Activated CD4-positive, alpha-beta T cell treated with anti-CD3 and anti-CD28 coated beads, Interleukin-2, amount 50 U/mL, for 16 hours (primary cell): ENCODE results near the gene C10orf105.

Experiments used
- DNase-seq: peaks from one replicate; pipeline ENCODE4 v3.0.0-alpha.2; 2020

Gene C10orf105

DNA sequence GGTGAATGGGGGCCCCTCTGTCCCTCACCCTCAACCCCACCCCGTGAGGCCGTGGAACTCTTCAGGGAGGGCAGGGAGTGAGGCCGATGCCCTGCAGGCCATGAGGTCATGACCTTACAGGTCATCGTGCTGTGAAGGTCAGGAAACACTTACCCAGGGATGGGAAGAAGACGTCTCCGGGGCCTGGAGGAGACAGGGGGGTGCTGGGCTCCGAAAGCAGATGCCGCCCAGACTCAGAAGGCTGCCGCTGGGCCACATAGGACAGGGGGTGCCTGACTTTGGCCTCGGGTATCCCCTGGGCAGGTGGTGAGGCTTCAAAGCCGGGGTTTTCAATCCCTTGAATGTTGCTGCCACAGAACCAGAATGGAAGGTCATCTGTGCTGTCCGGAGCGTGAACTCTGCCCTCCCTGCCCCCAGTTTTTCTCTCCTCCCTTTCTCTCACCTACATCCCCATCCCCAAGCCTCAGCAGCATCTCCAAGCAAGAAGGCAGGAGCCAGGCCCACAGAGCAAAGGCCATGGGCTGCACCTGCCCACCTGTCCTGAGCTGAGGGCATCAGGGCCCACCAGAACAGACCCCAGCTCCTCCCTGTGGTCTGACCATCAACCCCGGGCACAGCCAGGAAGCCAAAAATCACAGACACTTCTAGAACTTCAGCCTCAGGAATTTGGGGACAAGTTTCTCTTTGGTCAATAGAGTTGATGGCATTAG is 32.1 kb upstream of the C10orf105 start:
- no peak for DNase-seq

- DNase-seq = no peak
Observed at GRCh38 chr10:71750986-71751385, 31.4 kb upstream of the C10orf105 start.

GRCh38 chr10:71750124-71750841 is 30.7 kb upstream of the C10orf105 start:
- DNase-seq = no peak

DNA sequence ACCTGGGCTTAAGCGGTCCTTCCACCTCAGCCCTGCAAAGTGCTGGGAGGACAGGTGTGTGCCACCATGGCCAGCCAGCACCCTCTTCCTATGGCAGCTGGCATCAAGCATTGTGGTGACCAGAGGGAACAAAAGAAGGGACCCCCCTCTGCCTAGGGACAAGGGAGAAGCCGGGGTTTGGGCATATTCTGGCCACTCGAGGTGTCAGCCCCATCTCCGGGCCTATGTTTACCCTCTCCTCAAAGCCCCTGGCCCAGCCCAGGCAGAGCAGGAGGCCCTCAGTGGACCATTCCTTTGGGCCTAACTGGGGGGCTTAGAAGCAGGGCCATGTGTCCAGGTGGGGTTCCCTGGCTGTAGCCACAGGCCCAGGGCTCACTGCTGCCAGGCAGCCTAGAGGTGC is 29.8 kb upstream of the C10orf105 start:
- DNase-seq = no peak

DNA sequence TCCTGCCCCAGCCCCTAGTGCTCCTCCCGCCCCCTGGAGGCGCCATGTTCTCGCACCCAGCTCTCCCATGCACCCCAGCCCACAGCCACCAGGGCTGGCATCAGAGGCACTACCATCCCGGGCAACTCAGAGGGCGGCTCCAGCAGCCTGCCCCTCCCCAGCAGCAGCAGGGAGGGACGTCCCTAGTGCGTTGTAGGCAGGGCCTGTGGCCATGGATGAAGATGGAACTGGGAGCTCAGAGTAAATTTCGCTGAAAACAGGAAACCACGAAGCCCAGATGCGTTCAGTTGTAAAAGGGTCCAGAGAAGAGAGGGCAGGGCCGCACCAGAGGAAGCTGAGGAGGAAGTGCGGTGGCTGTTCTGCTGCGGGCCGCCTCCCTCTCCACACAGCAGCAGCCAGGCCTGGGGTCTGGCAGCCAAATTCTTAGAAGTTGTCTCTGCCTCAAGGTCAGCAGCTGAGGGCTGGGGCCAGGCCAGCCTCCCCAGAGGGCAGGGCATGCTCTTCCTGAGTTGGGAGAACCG is 29.2 kb upstream of the C10orf105 start:
- peak; percentile 94 for DNase-seq

- no peak for DNase-seq
Observed at GRCh38 chr10:71747551-71748523, 28.3 kb upstream of the C10orf105 start.

DNA sequence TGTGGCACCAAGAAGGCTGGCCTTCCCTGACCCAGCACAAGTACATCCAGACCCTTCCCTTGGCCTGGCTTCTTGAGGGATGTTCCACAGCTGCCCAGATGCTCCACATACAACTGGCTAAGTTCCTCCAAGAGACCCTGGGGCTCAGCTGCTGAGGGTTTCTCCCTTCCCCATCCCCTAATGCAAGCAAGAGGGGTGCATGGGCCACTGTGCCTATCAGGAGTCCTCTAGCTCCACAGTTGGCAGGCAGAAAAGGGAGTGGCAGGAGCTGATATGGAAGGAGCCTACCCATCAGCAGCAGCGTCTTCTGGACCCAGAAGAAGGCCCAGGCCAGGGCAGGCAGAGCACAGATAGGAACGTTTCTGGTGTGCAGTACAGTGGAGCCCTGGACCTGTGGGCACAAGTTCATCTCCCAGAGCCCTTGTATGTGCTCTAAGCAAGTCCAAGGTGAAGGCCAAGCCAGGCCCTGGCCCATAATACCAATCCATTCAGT is 27.5 kb upstream of the C10orf105 start:
- DNase-seq = no peak

GRCh38 chr10:71746344-71747037 is 26.9 kb upstream of the C10orf105 start:
- no peak for DNase-seq

- no peak for DNase-seq
Observed at GRCh38 chr10:71745664-71746250, 26.2 kb upstream of the C10orf105 start.

DNA sequence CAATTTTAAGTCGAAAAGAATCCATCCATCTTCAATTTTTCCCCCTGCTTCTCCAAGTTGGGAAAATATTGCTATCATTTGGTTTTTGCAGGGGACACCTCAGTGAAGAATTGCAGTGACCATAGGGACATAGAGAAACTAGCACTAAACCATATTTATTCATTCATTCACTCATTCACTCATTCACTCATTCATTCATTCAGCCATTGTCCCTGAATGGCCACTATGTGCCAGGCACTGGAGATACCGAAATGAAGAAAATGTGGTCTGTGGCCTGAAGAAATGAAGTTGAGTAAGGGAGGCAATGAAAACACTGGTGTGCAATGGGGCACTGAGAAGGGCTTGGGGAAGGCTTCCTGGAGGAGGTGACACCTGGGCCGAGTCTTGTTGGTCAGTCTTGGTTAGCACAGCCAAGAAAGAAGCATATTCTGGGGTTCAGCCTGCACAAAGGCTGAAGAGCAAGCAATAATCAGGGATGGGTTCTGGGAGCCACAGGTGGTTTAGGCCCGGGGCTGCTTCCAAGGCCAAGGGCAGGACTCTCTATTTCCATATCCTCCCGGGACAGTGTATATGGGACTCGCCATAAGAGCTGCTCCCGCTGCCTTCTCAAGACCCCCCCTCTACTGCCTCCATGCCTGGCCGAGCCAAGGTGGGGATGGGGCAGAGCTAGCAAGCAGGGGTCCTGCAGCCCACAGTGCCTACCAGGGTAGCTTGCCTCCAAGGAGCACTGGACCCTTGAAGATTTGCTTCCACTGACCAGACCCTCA is 25.5 kb upstream of the C10orf105 start:
- no peak for DNase-seq

DNA sequence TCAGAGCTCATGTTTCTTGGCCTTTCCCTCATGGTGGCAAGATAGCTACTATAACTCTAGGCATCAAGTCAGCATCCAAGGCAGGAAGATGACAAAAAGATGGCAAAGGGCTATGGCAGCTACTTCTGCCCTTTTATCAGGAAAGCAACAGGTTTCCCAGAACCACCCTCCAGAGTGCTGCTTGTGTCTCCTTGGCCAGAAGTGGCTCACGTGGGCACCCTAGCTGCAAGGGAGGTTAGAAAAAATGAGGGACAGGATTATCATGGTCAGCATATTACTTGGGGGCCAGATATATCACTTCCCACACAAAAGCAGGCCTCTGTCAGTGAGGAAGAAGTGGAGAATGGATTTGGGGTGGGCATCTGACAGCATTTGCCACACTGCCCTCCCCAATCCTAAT is 24.3 kb upstream of the C10orf105 start:
- no peak for DNase-seq

GRCh38 chr10:71743089-71743838 is 23.7 kb upstream of the C10orf105 start:
- DNase-seq = no peak

DNA sequence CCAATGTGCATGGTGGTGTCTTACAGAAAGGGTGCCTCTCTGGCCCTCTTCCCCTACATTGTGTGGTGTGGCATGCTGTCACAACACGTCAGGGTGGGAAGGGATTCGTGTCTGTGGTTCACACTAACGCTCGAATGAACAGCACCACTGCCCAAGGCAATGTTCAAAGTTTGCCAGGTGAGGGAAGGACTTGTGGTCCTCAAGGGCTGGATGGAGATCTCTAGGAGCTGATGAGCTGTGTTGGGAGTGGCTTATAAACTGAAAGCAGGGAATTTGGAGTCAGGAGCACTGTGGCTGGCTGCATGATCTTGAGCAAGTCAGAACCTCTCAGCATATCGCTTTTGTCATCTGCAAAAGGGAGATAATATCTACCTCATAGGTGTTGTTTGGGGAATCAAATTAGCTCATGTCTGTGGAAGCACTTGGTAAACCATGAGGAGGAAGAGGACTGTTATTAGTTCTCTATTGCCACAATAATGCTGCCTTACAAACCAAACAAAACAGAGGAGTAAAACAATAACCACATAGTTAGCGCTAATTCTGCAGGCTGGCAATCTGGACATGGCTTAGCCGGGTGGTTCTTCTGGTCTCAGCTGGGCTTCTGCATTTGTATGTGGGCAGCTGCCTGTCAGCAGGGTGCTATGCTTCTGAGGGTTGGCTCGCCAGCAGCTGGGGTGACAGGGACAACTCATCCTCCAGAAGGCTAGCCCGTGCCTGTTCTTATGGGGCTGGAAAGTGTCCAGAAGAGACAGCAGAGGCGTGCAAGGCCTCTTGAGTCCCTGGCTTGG is 22.9 kb upstream of the C10orf105 start:
- DNase-seq = no peak

DNA sequence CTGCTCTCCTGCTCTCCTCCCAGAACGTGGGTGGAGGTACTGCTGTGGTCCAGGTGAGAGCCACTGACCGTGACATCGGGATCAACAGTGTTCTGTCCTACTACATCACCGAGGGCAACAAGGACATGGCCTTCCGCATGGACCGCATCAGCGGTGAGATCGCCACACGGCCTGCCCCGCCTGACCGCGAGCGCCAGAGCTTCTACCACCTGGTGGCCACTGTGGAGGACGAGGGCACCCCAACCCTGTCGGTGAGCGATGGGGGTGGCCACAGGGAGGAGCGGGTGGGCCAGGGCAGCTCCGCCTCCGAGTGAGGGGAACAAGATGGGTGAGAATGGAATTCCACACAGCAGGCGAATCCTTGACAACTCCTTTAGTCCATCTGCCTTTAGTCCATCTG is 22.1 kb upstream of the C10orf105 start:
- DNase-seq = no peak

DNA sequence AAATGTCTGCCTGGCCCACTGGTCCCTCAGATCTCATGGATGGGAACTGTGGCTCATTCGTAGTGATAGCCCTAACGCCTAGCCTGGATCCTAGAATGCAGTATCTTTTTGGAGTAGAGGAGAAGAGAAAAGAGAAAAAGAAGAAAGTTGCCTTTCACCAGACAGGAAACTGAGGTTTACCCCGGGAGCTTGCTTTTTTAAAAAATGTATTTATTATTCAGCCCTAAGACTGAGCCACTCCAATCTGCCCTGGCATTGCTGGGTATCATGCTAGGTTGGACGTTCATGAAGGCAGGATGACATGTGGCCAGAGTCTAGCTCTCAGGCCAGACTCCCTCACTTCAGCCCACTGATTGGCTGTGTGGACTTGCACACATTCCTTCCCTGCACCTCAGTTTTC is 21.5 kb upstream of the C10orf105 start:
- DNase-seq = no peak

- DNase-seq = no peak
Observed at GRCh38 chr10:71740069-71740653, 20.6 kb upstream of the C10orf105 start.

GRCh38 chr10:71739358-71739900 is 19.9 kb upstream of the C10orf105 start:
- DNase-seq = no peak

GRCh38 chr10:71737834-71738197 is 18.2 kb upstream of the C10orf105 start:
- DNase-seq = no peak
